ENCODE data around the gene TWIST2.

TWIST2 gene

DNA sequence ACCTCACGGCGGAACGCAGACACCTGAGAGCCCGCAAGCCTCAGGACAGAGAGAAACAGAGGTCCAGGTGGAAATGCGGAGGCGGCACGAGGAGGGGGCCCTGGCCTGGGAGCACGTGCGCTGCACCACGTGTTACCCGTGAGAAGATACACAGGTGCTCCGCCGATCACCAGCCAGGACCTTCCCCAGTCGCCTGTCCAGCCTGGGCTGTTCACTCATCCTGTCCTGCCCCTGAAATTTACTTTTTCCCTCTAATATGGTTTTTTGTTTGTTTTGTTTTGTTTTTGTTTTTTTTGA lies 44.3 kb downstream of the TWIST2 start:
- TF ChIP-seq TAF1 (IDR thresholded peaks at IDR 0.05; ENCODE audit: borderline replicate concordance, insufficient read depth, low read length), result no peak
- no peak for TF ChIP-seq POLR2AphosphoS5 (IDR thresholded peaks at IDR 0.05; ENCODE audit: low read depth, low read length)
- no peak for TF ChIP-seq SIN3A (IDR thresholded peaks at IDR 0.05; ENCODE audit: borderline replicate concordance, insufficient read depth, low read length)
- no peak for TF ChIP-seq FOXP2 (optimal IDR thresholded peaks at IDR 0.05; ENCODE audit: borderline replicate concordance, extremely low read depth, extremely low read length, insufficient read depth)
- TF ChIP-seq, protein P1, sequence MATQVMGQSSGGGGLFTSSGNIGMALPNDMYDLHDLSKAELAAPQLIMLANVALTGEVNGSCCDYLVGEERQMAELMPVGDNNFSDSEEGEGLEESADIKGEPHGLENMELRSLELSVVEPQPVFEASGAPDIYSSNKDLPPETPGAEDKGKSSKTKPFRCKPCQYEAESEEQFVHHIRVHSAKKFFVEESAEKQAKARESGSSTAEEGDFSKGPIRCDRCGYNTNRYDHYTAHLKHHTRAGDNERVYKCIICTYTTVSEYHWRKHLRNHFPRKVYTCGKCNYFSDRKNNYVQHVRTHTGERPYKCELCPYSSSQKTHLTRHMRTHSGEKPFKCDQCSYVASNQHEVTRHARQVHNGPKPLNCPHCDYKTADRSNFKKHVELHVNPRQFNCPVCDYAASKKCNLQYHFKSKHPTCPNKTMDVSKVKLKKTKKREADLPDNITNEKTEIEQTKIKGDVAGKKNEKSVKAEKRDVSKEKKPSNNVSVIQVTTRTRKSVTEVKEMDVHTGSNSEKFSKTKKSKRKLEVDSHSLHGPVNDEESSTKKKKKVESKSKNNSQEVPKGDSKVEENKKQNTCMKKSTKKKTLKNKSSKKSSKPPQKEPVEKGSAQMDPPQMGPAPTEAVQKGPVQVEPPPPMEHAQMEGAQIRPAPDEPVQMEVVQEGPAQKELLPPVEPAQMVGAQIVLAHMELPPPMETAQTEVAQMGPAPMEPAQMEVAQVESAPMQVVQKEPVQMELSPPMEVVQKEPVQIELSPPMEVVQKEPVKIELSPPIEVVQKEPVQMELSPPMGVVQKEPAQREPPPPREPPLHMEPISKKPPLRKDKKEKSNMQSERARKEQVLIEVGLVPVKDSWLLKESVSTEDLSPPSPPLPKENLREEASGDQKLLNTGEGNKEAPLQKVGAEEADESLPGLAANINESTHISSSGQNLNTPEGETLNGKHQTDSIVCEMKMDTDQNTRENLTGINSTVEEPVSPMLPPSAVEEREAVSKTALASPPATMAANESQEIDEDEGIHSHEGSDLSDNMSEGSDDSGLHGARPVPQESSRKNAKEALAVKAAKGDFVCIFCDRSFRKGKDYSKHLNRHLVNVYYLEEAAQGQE (IDR thresholded peaks at IDR 0.05; ENCODE audit: insufficient read depth in 1 of 2, low read depth in 2 of 2, low read length in 2 of 2), result no peak

DNA sequence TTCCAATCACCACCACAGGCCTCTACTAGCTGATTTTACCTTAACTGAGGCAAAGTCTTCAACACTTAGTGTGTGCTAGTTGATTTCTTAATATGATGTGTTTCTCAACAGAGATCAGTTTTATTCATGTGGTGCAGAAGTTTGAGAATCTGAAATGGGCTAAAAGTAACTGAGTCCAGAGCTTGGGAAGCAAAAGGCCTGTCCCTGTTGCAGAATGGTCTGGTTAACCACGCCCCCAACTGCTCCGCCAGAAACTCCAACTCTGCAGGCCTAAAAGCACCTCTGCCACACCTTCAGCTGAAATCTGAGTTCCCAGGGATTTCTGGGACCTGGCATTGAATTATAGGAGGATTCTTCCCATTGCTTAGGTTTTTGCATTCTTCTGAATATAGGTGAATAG lies 44.9 kb downstream of the TWIST2 start:
- no peak for TF ChIP-seq SIN3A (IDR thresholded peaks at IDR 0.05; ENCODE audit: borderline replicate concordance, insufficient read depth, low read length)
- no peak for TF ChIP-seq POLR2AphosphoS5 (IDR thresholded peaks at IDR 0.05; ENCODE audit: low read depth, low read length)
- no peak for TF ChIP-seq TAF1 (IDR thresholded peaks at IDR 0.05; ENCODE audit: borderline replicate concordance, insufficient read depth, low read length)
- TF ChIP-seq FOXP2 (optimal IDR thresholded peaks at IDR 0.05; ENCODE audit: borderline replicate concordance, extremely low read depth, extremely low read length, insufficient read depth), result no peak
- TF ChIP-seq, protein P1 (IDR thresholded peaks at IDR 0.05; ENCODE audit: insufficient read depth in 1 of 2, low read depth in 2 of 2, low read length in 2 of 2), result no peak

DNA sequence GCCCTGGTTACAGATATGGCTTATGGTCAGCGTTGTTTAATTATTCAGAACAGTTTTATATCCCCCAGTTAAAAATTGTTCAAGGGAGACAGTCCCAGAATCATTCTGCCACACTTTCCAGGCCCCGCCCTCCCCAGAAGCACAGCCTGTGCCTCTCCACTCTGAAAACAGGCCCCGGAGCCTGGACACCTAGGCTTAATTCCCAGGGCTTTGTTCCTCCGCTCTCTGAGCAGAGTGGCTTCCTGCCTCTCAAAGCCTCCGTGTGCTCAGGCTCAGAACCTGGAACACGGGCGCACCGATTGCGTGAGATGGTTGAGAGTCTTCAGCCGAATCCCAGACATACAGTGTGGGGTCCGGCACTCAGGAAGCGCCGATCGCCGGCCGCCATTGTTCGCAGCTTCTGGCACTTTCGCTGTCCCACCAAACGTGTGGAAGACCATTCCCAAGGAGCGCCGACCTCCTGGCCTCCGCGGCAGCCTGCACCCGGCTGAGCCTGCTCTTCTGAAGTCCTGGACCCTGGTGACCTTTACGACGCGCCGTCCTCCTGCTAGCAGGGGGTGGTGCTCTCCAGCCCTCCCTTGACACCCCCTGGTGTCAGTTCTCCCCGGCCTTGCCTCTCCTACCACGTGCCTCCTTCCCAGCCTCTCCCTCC lies 45.6 kb downstream of the TWIST2 start:
- no peak for TF ChIP-seq SIN3A (IDR thresholded peaks at IDR 0.05; ENCODE audit: borderline replicate concordance, insufficient read depth, low read length)
- TF ChIP-seq, protein P1 (IDR thresholded peaks at IDR 0.05; ENCODE audit: insufficient read depth in 1 of 2, low read depth in 2 of 2, low read length in 2 of 2), result no peak
- no peak for TF ChIP-seq FOXP2 (optimal IDR thresholded peaks at IDR 0.05; ENCODE audit: borderline replicate concordance, extremely low read depth, extremely low read length, insufficient read depth)
- TF ChIP-seq POLR2AphosphoS5 (IDR thresholded peaks at IDR 0.05; ENCODE audit: low read depth, low read length), result no peak
- TF ChIP-seq TAF1 (IDR thresholded peaks at IDR 0.05; ENCODE audit: borderline replicate concordance, insufficient read depth, low read length), result no peak

DNA sequence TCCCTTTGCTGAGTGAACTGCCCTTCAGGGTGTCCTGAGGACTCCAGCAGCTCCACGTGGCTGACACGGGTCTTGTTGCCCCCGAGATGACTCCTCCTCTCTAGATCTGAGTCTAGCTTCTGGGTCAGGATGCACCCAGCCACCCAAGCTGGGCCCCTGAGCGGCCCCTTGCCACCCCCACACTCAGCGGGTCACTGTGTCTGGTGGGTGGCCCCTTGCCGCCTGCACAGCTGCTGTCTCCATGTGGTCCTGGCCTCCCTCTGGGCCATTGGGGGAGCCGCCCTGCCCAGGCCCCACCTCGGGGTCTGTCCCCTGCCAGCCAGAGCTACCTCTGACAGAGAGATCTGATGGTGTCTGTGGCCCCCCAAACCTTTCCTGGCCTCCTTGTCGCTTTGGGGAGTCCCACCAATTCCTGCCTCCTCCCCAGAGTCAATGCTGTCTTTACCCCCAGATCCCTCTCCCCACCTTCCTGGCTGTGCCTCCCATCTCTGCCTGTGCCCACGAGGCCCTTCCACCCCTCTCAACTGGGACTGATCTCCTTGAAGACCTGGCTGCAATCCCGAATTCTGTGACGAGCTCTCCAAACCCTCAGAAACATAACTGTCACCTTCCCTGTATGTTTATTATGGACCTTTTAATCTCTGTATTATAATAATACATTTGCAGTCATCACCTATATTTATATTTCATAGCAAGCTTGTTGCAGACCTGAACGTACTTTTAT lies 46.5 kb downstream of the TWIST2 start:
- TF ChIP-seq SIN3A (IDR thresholded peaks at IDR 0.05; ENCODE audit: borderline replicate concordance, insufficient read depth, low read length) (no peak), POLR2AphosphoS5 (IDR thresholded peaks at IDR 0.05; ENCODE audit: low read depth, low read length) (no peak), FOXP2 (optimal IDR thresholded peaks at IDR 0.05; ENCODE audit: borderline replicate concordance, extremely low read depth, extremely low read length, insufficient read depth) (no peak), TAF1 (IDR thresholded peaks at IDR 0.05; ENCODE audit: borderline replicate concordance, insufficient read depth, low read length) (no peak)
- TF ChIP-seq, protein P1 (IDR thresholded peaks at IDR 0.05; ENCODE audit: insufficient read depth in 1 of 2, low read depth in 2 of 2, low read length in 2 of 2), result no peak
